SK-N-SH (cell line): Measurements from ENCODE around the gene KCNN1.

Source experiments
- CHD2 ChIP-seq: fragments of 150-350 bp; IDR thresholded peaks from 2 replicates; pipeline ENCODE4 v1.6.1; 2018; ENCODE audit warnings: low read length; ENCODE audit not compliant: partially characterized antibody
- CTCF ChIP-seq: fragments of 200-600 bp; sonication (generic); IDR thresholded peaks from 2 replicates; pipeline ENCODE4 v1.6.1; 2017; ENCODE audit warnings: antibody characterized with exemption, mild to moderate bottlenecking, moderate library complexity
- FOSL2 ChIP-seq: IDR thresholded peaks from 2 replicates; pipeline ENCODE4 v1.4.0; 2012; ENCODE audit warnings: low read depth, mild to moderate bottlenecking, moderate library complexity, borderline replicate concordance
- FOXM1 ChIP-seq: IDR thresholded peaks from 2 replicates; pipeline ENCODE4 v1.4.0; 2012; ENCODE audit warnings: low read depth, mild to moderate bottlenecking
- GABPA ChIP-seq: IDR thresholded peaks from 2 replicates; pipeline ENCODE4 v1.4.0; 2012; ENCODE audit warnings: low read depth, mild to moderate bottlenecking
- RAD21 ChIP-seq: IDR thresholded peaks from 2 replicates; pipeline ENCODE4 v1.6.1; 2012; ENCODE audit warnings: mild to moderate bottlenecking, low read length
- RCOR1 ChIP-seq: fragments of 150-350 bp; IDR thresholded peaks from 2 replicates; pipeline ENCODE4 v1.6.1; 2017; ENCODE audit warnings: antibody characterized with exemption, low read length
- SIN3A ChIP-seq: IDR thresholded peaks from 2 replicates; pipeline ENCODE4 v1.6.1; 2012; ENCODE audit warnings: low read depth, mild to moderate bottlenecking, low read length, moderate library complexity, borderline replicate concordance
- SMC3 ChIP-seq: IDR thresholded peaks from 2 replicates; pipeline ENCODE4 v1.6.1; 2012; ENCODE audit warnings: low read depth, low read length, improper control_type of control experiment
- TCF12 ChIP-seq: IDR thresholded peaks from 2 replicates; pipeline ENCODE4 v1.4.0; 2012
- USF1 ChIP-seq: IDR thresholded peaks from 2 replicates; pipeline ENCODE4 v1.4.0; 2012; ENCODE audit warnings: low read depth, borderline replicate concordance
- USF2 ChIP-seq: fragments of 150-350 bp; IDR thresholded peaks from 2 replicates; pipeline ENCODE4 v1.6.1; 2017; ENCODE audit warnings: antibody characterized with exemption, low read length, low read depth, borderline replicate concordance
- YY1 ChIP-seq: IDR thresholded peaks from 2 replicates; pipeline ENCODE4 v1.4.0; 2012; ENCODE audit warnings: low read depth, mild to moderate bottlenecking
- TF ChIP-seq, protein P1 (sequence below): IDR thresholded peaks from 2 replicates; pipeline ENCODE4 v1.6.1; 2012; ENCODE audit warnings: mild to moderate bottlenecking, low read depth, low read length, moderate library complexity

- TF ChIP-seq CTCF (no peak), TCF12 (no peak), GABPA (no peak), RAD21 (no peak), SMC3 (no peak), USF1 (no peak), FOSL2 (no peak), YY1 (no peak), RCOR1 (no peak), FOXM1 (no peak), CHD2 (no peak), SIN3A (no peak), USF2 (no peak)
- TF ChIP-seq, protein P1, sequence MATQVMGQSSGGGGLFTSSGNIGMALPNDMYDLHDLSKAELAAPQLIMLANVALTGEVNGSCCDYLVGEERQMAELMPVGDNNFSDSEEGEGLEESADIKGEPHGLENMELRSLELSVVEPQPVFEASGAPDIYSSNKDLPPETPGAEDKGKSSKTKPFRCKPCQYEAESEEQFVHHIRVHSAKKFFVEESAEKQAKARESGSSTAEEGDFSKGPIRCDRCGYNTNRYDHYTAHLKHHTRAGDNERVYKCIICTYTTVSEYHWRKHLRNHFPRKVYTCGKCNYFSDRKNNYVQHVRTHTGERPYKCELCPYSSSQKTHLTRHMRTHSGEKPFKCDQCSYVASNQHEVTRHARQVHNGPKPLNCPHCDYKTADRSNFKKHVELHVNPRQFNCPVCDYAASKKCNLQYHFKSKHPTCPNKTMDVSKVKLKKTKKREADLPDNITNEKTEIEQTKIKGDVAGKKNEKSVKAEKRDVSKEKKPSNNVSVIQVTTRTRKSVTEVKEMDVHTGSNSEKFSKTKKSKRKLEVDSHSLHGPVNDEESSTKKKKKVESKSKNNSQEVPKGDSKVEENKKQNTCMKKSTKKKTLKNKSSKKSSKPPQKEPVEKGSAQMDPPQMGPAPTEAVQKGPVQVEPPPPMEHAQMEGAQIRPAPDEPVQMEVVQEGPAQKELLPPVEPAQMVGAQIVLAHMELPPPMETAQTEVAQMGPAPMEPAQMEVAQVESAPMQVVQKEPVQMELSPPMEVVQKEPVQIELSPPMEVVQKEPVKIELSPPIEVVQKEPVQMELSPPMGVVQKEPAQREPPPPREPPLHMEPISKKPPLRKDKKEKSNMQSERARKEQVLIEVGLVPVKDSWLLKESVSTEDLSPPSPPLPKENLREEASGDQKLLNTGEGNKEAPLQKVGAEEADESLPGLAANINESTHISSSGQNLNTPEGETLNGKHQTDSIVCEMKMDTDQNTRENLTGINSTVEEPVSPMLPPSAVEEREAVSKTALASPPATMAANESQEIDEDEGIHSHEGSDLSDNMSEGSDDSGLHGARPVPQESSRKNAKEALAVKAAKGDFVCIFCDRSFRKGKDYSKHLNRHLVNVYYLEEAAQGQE = no peak
Measured at GRCh38 chr19:17937371-17937900, 29.5 kb upstream of the KCNN1 start.
